Hindlimb muscle (tissue), 1 donor: ENCODE measurements around the gene THRB. TPM values are rescaled to one million over a fixed set of nuclear protein-coding genes. Genes with fewer than 3 reads are reported as not detected.
A peak's percentile ranks its signal among the peaks of the same experiment; 100 is the strongest.

Experiments
- DNase-seq: peaks from one replicate; pipeline ENCODE4 v3.0.0-alpha.2; 2013
- polyA plus RNA-seq: library from polyadenylated mRNA; unstranded; fragments of 120-200 nt; gene quantifications from one replicate; pipeline ENCODE4 v1.2.1, GENCODE V29; 2013; ENCODE audit not compliant: insufficient read length

Gene THRB
- polyA plus RNA-seq, 1 donor = 1.3 TPM

DNA sequence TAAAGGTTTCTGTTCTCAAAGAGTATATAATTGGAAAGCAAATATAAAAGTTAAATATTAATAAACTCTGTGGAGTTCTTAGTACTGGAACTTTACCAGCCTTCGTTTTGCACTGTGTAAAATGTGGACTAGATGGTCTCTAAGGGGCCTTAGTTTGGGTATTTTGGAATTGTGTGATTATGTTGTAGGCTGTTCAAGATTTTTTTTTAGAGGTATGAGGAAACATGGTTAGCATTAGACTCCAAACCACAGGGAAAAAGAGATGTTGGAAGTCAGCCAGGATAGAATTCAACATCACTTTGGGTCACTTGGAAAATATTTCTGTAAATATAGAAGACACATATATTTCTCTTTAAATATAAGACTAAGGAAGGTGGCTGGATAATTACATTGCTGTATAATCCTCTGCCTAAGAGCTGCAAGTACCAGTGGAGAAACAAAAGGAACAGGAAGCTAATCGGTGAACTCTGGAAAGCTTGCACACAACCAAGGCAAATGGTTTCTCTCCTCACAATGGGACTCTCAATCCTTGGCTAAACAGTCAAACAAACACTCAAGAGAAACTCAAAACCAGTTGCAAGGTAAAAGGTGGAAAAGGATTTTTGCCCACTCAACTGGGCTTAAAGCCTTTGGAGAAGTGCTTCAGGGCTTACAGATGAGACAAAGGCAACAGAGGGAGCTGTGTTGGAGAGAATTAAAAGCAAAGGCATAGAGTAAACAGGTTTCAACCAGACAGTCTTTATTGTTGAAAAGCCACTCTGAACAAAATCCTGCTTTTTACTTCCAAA, 407.8 kb downstream of the THRB start:
- peak; percentile 43 for DNase-seq

DNA sequence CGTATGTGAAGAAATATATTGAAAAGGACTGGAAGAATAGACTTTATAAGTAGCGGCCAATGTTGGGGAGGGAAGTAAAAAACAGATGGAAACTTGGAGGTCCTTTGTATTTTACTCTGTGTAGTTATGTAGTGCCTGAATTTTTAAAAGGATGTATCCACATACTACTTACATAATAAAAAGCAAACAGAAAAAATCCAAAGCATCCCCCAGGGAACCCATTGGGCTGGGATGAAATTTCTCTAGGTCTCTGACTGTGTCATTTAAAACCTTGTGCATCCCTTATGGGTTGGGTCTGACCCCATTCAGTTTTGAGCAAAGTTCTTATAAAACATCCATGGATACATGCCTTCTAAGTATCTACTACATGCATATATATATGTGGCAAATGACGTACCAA, 408.4 kb downstream of the THRB start:
- peak; percentile 52 for DNase-seq

DNA sequence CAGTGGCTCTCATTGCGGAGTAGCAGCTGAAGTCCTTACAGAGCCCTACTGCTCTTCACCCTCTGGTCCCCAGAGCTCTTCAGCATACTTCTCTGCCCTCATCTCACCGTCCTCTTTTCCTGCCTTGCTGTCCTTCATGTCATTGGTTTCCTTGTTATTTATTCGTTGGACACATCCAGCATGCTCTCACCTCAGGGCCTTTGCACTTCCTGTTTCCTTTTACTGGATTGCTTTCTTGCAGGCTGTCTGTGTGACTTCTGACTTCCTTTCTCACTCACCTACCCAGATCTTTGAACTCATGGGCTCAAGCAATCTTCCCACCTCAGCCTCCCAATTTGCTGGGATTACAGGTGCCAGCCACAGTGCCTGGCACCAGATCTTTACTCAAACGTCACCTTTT, 422.5 kb downstream of the THRB start:
- no peak for DNase-seq

- no peak for DNase-seq
Observed at GRCh38 chr3:24069045-24069444, 425.6 kb downstream of the THRB start.

GRCh38 chr3:24067483-24067882, 427.2 kb downstream of the THRB start:
- no peak for DNase-seq
